ENCODE results near the gene TLE2. TPM values are rescaled to one million over a fixed set of nuclear protein-coding genes. Genes with fewer than 3 reads are reported as not detected.

TLE2 gene
- total RNA-seq, 1 experiment from 2014 or later: 3.0 TPM

DNA sequence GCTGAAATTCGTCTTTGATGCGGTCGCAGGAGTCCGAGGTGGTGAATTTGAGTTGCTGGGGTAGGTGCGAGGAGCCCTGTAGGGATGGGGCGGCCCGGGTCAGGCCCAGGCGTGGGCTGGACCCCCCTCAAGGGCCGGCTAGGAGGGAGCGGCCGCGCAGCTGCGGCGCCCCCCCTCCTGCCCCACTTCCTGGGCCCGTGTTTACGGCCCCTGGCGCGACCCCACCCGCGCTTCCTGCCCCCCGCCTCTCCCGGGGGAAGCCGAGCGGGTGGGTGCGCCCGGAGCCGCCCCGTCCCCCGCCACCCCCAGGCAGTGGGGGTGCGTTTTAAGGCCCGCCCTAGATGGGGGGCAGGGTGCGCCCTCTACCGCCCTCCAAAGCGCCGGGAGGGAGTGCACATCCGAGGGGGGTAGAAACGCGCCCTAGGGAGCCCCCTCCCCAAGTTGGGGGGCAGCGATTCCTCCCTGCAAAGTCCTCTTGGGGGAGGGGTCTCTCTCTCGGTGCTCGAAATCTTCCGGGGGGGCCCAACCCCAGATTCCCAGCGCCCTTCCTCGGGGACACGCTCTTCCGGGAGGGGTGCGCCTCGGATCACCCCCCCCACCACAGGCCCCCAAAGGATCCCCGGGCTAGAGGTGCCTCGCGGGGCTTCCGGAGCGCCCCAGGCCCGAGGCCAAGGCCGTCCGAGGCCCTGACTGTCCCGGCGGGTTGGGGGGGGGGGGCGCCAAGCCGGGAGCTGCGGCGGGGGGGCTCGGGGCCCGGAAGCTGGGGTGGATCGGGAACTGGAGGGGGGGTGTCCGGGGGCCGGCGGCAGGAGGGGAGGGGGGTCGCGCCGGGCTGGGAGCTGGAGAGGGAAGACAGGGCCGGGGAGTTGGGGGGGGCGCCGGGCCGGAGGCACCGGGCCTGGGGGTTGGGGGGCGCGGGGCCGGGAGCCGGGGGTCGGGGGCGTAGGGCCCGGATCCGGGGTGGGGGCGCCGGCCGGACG lies 32.4 kb upstream of the TLE2 start:
- TF ChIP-seq, protein P1, sequence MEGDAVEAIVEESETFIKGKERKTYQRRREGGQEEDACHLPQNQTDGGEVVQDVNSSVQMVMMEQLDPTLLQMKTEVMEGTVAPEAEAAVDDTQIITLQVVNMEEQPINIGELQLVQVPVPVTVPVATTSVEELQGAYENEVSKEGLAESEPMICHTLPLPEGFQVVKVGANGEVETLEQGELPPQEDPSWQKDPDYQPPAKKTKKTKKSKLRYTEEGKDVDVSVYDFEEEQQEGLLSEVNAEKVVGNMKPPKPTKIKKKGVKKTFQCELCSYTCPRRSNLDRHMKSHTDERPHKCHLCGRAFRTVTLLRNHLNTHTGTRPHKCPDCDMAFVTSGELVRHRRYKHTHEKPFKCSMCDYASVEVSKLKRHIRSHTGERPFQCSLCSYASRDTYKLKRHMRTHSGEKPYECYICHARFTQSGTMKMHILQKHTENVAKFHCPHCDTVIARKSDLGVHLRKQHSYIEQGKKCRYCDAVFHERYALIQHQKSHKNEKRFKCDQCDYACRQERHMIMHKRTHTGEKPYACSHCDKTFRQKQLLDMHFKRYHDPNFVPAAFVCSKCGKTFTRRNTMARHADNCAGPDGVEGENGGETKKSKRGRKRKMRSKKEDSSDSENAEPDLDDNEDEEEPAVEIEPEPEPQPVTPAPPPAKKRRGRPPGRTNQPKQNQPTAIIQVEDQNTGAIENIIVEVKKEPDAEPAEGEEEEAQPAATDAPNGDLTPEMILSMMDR (IDR thresholded peaks at IDR 0.05; ENCODE audit: unreplicated experiment): peak; percentile 9
- CTCF ChIA-PET: interaction anchor here (0.7 kb wide), 1 partner anchor 23 kb away, joined by 3 read pairs; no protein-coding TSS in a partner anchor
- H3K9me3 Mint-ChIP-seq (ENCODE audit: unreplicated experiment): no peaks in the 10 kb centered on the region
- no peak for DNase-seq (ENCODE audit: unreplicated experiment)
- H3K4me3 Mint-ChIP-seq (ENCODE audit: unreplicated experiment): peak overlapping the region; percentile 66
- no TSS peak for BruUV-seq (replicated peaks)
- peaks cover 45% of the 10 kb centered on the region for H3K36me3 Mint-ChIP-seq (ENCODE audit: insufficient read depth, unreplicated experiment)
- intact Hi-C loops (cut with micrococcal nuclease): no loop called here
- POLR2A ChIA-PET: interaction anchor here (0.6 to 1.5 kb wide), 8 partner anchors 25 to 161 kb away, joined by 3 to 11 read pairs (median 4); partner anchors contain the start of gene ZNF57
- H3K4me1 Mint-ChIP-seq (ENCODE audit: insufficient read depth, unreplicated experiment): peaks cover 16% of the 10 kb centered on the region
- no peak overlapping the region for H3K27ac Mint-ChIP-seq (ENCODE audit: low read depth, unreplicated experiment)
- H3K27me3 Mint-ChIP-seq (ENCODE audit: insufficient read depth, unreplicated experiment): no peaks in the 10 kb centered on the region

DNA sequence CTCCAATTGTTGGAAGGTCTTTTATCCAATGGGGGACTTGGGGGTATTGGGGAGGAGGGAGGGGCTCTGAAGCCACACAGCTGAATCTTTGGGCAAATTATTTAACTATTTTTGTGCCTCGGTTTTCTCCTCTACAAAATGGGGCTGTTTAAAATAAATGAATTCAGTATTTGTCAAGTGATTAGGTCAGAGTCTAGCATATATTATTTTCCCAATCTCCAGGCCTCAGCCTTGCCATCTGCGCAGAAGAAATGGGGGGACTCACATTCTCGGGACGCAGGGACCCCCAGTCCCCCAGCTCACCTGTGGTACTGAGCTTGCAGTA lies 31.7 kb upstream of the TLE2 start:
- H3K4me3 Mint-ChIP-seq (ENCODE audit: unreplicated experiment): peak overlapping the region; percentile 66
- H3K9me3 Mint-ChIP-seq (ENCODE audit: unreplicated experiment): no peaks in the 10 kb centered on the region
- H3K27ac Mint-ChIP-seq (ENCODE audit: low read depth, unreplicated experiment): no peak overlapping the region
- H3K27me3 Mint-ChIP-seq (ENCODE audit: insufficient read depth, unreplicated experiment): no peaks in the 10 kb centered on the region
- no peak for DNase-seq (ENCODE audit: unreplicated experiment)
- no TSS peak for BruUV-seq (replicated peaks)
- peaks cover 22% of the 10 kb centered on the region for H3K4me1 Mint-ChIP-seq (ENCODE audit: insufficient read depth, unreplicated experiment)
- peaks cover 48% of the 10 kb centered on the region for H3K36me3 Mint-ChIP-seq (ENCODE audit: insufficient read depth, unreplicated experiment)
- TF ChIP-seq, protein P1 (IDR thresholded peaks at IDR 0.05; ENCODE audit: unreplicated experiment): no peak
- CTCF ChIA-PET: interaction anchor here (0.7 kb wide), 1 partner anchor 24 kb away, joined by 3 read pairs; no protein-coding TSS in a partner anchor
- POLR2A ChIA-PET: interaction anchor here (0.7 to 1.5 kb wide), 5 partner anchors 25 to 160 kb away, joined by 3 to 11 read pairs (median 4); partner anchors contain the start of gene ZNF57
- intact Hi-C loops (cut with micrococcal nuclease): no loop called here

DNA sequence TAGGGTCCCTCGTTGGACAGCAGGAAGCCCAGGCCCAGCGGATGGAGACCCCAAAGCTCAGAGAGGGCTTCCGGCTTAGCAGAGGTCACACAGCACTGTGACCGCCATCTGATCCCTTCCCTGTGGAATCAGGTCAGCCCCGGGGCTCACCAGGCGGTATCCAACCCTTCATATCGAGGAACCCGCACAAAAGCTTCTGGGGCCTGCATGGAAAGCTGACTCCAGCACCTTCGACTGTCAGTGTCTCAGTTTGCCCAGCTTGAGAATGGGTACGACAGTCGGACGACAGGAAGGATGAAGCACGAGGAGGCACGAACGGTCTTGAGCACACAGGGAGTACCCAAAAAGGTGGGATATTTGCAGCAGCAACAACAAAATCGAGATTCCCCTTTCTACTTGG lies 30.6 kb upstream of the TLE2 start:
- DNase-seq (ENCODE audit: unreplicated experiment): no peak
- ChIA-PET POLR2A (interaction anchor here (0.7 to 1.5 kb wide), 2 partner anchors 22 to 24 kb away, joined by 5 to 11 read pairs; no protein-coding TSS in a partner anchor), CTCF (interaction anchor here (1.2 kb wide), 1 partner anchor 97 kb away, joined by 3 read pairs; no protein-coding TSS in a partner anchor)
- Mint-ChIP-seq H3K36me3 (ENCODE audit: insufficient read depth, unreplicated experiment) (peaks cover 51% of the 10 kb centered on the region), H3K4me1 (ENCODE audit: insufficient read depth, unreplicated experiment) (peaks cover 34% of the 10 kb centered on the region), H3K9me3 (ENCODE audit: unreplicated experiment) (no peaks in the 10 kb centered on the region), H3K27ac (ENCODE audit: low read depth, unreplicated experiment) (no peak overlapping the region), H3K4me3 (ENCODE audit: unreplicated experiment) (no peak overlapping the region), H3K27me3 (ENCODE audit: insufficient read depth, unreplicated experiment) (no peaks in the 10 kb centered on the region)
- TF ChIP-seq, protein P1 (IDR thresholded peaks at IDR 0.05; ENCODE audit: unreplicated experiment): no peak
- BruUV-seq (replicated peaks): no TSS peak
- intact Hi-C loops (cut with micrococcal nuclease): no loop called here

- Mint-ChIP-seq H3K9me3 (ENCODE audit: unreplicated experiment) (no peaks in the 10 kb centered on the region), H3K27me3 (ENCODE audit: insufficient read depth, unreplicated experiment) (no peaks in the 10 kb centered on the region), H3K36me3 (ENCODE audit: insufficient read depth, unreplicated experiment) (peaks cover 59% of the 10 kb centered on the region), H3K4me1 (ENCODE audit: insufficient read depth, unreplicated experiment) (peaks cover 39% of the 10 kb centered on the region), H3K4me3 (ENCODE audit: unreplicated experiment) (no peak overlapping the region), H3K27ac (ENCODE audit: low read depth, unreplicated experiment) (no peak overlapping the region)
- ChIA-PET CTCF (interaction anchor here (0.6 to 1.2 kb wide), 2 partner anchors 97 to 343 kb away, joined by 3 read pairs; no protein-coding TSS in a partner anchor), POLR2A (interaction anchor here (1.5 kb wide), 1 partner anchor 81 kb away, joined by 3 read pairs; the partner anchor contains the start of gene TLE6)
- intact Hi-C loops (cut with micrococcal nuclease): no loop called here
- DNase-seq (ENCODE audit: unreplicated experiment): no peak
- no TSS peak for BruUV-seq (replicated peaks)
- TF ChIP-seq, protein P1 (IDR thresholded peaks at IDR 0.05; ENCODE audit: unreplicated experiment): no peak
Observed at GRCh38 chr19:3058821-3059314, 29.8 kb upstream of the TLE2 start.

Data from MCF 10A (cell line).